ENCODE data around the gene HOXD13. TPM values are rescaled to one million over a fixed set of nuclear protein-coding genes. Genes with fewer than 3 reads are reported as not detected.

HOXD13 gene
- total RNA-seq, 2 experiments from 2014 or later, result not detected

- DNase-seq, result no peak
- Mint-ChIP-seq H3K9me3 (no peaks in the 10 kb centered on the region), H3K36me3 (ENCODE audit: low read depth) (peaks cover 10% of the 10 kb centered on the region), H3K27ac (peak overlapping the region; percentile 44), H3K4me3 (no peak overlapping the region), H3K4me1 (peaks cover 4% of the 10 kb centered on the region), H3K27me3 (peaks cover 84% of the 10 kb centered on the region)
- CTCF ChIA-PET, result interaction anchor here (1.1 kb wide), 1 partner anchor 12 kb away, joined by 4 read pairs; no protein-coding TSS in a partner anchor
- POLR2A ChIA-PET, result no interaction called here
Measured at GRCh38 chr2:176084611-176085119, 7.9 kb upstream of the HOXD13 start.

- Mint-ChIP-seq H3K27ac (peak overlapping the region; percentile 44), H3K4me3 (no peak overlapping the region), H3K9me3 (no peaks in the 10 kb centered on the region), H3K4me1 (peaks cover 4% of the 10 kb centered on the region), H3K27me3 (peaks cover 90% of the 10 kb centered on the region), H3K36me3 (ENCODE audit: low read depth) (peaks cover 10% of the 10 kb centered on the region)
- ChIA-PET POLR2A (no interaction called here), CTCF (interaction anchor here (1.1 to 1.3 kb wide), 2 partner anchors 11 to 395 kb away, joined by 4 to 6 read pairs; no protein-coding TSS in a partner anchor)
- DNase-seq, result no peak
Measured at GRCh38 chr2:176085120-176085788, 7.3 kb upstream of the HOXD13 start.

GRCh38 chr2:176085861-176086771, 6.4 kb upstream of the HOXD13 start:
- ChIA-PET CTCF (interaction anchor here (1.1 to 1.3 kb wide), 2 partner anchors 10 to 396 kb away, joined by 4 to 6 read pairs; no protein-coding TSS in a partner anchor), POLR2A (no interaction called here)
- Mint-ChIP-seq H3K4me1 (peaks cover 4% of the 10 kb centered on the region), H3K27me3 (peaks cover 92% of the 10 kb centered on the region), H3K9me3 (no peaks in the 10 kb centered on the region), H3K27ac (no peak overlapping the region), H3K36me3 (ENCODE audit: low read depth) (peaks cover 6% of the 10 kb centered on the region), H3K4me3 (no peak overlapping the region)
- DNase-seq, result peak; percentile 19

- H3K9me3 Mint-ChIP-seq, result no peaks in the 10 kb centered on the region
- peaks cover 6% of the 10 kb centered on the region for H3K36me3 Mint-ChIP-seq (ENCODE audit: low read depth)
- CTCF ChIA-PET, result interaction anchor here (1.0 to 1.9 kb wide), 2 partner anchors 40 to 397 kb away, joined by 5 to 7 read pairs; no protein-coding TSS in a partner anchor
- H3K27me3 Mint-ChIP-seq, result peaks cover 93% of the 10 kb centered on the region
- peak; percentile 11 for DNase-seq
- peaks cover 8% of the 10 kb centered on the region for H3K4me1 Mint-ChIP-seq
- POLR2A ChIA-PET, result no interaction called here
- no peak overlapping the region for H3K4me3 Mint-ChIP-seq
- no peak overlapping the region for H3K27ac Mint-ChIP-seq
Measured at GRCh38 chr2:176087330-176088047, 5.0 kb upstream of the HOXD13 start.

- no peak overlapping the region for H3K27ac Mint-ChIP-seq
- peak; percentile 31 for DNase-seq
- peak overlapping the region; percentile 39 for H3K4me3 Mint-ChIP-seq
Measured at GRCh38 chr2:176088048-176088936, 4.2 kb upstream of the HOXD13 start.

GRCh38 chr2:176088937-176089842, 3.3 kb upstream of the HOXD13 start:
- H3K9me3 Mint-ChIP-seq, result no peaks in the 10 kb centered on the region
- no peak for DNase-seq
- H3K27ac Mint-ChIP-seq, result no peak overlapping the region
- H3K27me3 Mint-ChIP-seq, result peaks cover 89% of the 10 kb centered on the region
- H3K36me3 Mint-ChIP-seq (ENCODE audit: low read depth), result peaks cover 4% of the 10 kb centered on the region
- ChIA-PET POLR2A (no interaction called here), CTCF (interaction anchor here (1.1 to 1.9 kb wide), 2 partner anchors 21 to 38 kb away, joined by 3 to 7 read pairs; no protein-coding TSS in a partner anchor)
- no peak overlapping the region for H3K4me3 Mint-ChIP-seq
- peaks cover 8% of the 10 kb centered on the region for H3K4me1 Mint-ChIP-seq

More at GRCh38 chr2:176088048-176088936, 4.2 kb upstream of the HOXD13 start:
- Mint-ChIP-seq H3K36me3 (ENCODE audit: low read depth) (peaks cover 6% of the 10 kb centered on the region), H3K9me3 (no peaks in the 10 kb centered on the region), H3K4me1 (peaks cover 8% of the 10 kb centered on the region), H3K27me3 (peaks cover 88% of the 10 kb centered on the region)
- CTCF ChIA-PET, result interaction anchor here (1.0 to 1.9 kb wide), 3 partner anchors 22 to 398 kb away, joined by 3 to 7 read pairs (median 5); no protein-coding TSS in a partner anchor
- POLR2A ChIA-PET, result no interaction called here

- Mint-ChIP-seq H3K27me3 (peaks cover 90% of the 10 kb centered on the region), H3K4me1 (peaks cover 8% of the 10 kb centered on the region), H3K9me3 (no peaks in the 10 kb centered on the region), H3K27ac (no peak overlapping the region), H3K36me3 (ENCODE audit: low read depth) (peaks cover 4% of the 10 kb centered on the region), H3K4me3 (no peak overlapping the region)
- DNase-seq, result no peak
- ChIA-PET CTCF (no interaction called here), POLR2A (no interaction called here)
Measured at GRCh38 chr2:176089843-176090395, 2.6 kb upstream of the HOXD13 start.

- no peak for DNase-seq
- Mint-ChIP-seq H3K36me3 (ENCODE audit: low read depth) (peaks cover 4% of the 10 kb centered on the region), H3K27ac (no peak overlapping the region), H3K4me1 (peaks cover 8% of the 10 kb centered on the region), H3K27me3 (peaks cover 91% of the 10 kb centered on the region), H3K9me3 (no peaks in the 10 kb centered on the region), H3K4me3 (no peak overlapping the region)
- POLR2A ChIA-PET, result no interaction called here
- CTCF ChIA-PET, result no interaction called here
Measured at GRCh38 chr2:176090862-176091261, 1.7 kb upstream of the HOXD13 start.

- no peak for DNase-seq
- Mint-ChIP-seq H3K27me3 (peaks cover 92% of the 10 kb centered on the region), H3K4me1 (peaks cover 13% of the 10 kb centered on the region), H3K27ac (peak overlapping the region; percentile 47), H3K36me3 (ENCODE audit: low read depth) (peaks cover 4% of the 10 kb centered on the region), H3K9me3 (no peaks in the 10 kb centered on the region), H3K4me3 (no peak overlapping the region)
- CTCF ChIA-PET, result no interaction called here
- POLR2A ChIA-PET, result no interaction called here
Measured at GRCh38 chr2:176091329-176092258, 927 bp upstream of the HOXD13 start.

- peaks cover 92% of the 10 kb centered on the region for H3K27me3 Mint-ChIP-seq
- H3K4me3 Mint-ChIP-seq, result no peak overlapping the region
- DNase-seq, result no peak
- peaks cover 4% of the 10 kb centered on the region for H3K36me3 Mint-ChIP-seq (ENCODE audit: low read depth)
- peaks cover 23% of the 10 kb centered on the region for H3K4me1 Mint-ChIP-seq
- ChIA-PET CTCF (interaction anchor here (0.9 to 1.2 kb wide), 2 partner anchors 10 to 403 kb away, joined by 4 to 6 read pairs; no protein-coding TSS in a partner anchor), POLR2A (no interaction called here)
- H3K27ac Mint-ChIP-seq, result no peak overlapping the region
- H3K9me3 Mint-ChIP-seq, result no peaks in the 10 kb centered on the region
Measured at GRCh38 chr2:176093145-176093897, 800 bp downstream of the HOXD13 start.

All from activated CD4-positive, alpha-beta memory T cell treated with anti-CD3 and anti-CD28 coated beads, Interleukin-2, amount 10 ng/mL, durations not matched to agents 7 days and 5 days (primary cell).